Measurements from ENCODE around the gene POLR3GL.
A peak's percentile ranks its signal among the peaks of the same experiment; 100 is the strongest.

Gene POLR3GL

DNA sequence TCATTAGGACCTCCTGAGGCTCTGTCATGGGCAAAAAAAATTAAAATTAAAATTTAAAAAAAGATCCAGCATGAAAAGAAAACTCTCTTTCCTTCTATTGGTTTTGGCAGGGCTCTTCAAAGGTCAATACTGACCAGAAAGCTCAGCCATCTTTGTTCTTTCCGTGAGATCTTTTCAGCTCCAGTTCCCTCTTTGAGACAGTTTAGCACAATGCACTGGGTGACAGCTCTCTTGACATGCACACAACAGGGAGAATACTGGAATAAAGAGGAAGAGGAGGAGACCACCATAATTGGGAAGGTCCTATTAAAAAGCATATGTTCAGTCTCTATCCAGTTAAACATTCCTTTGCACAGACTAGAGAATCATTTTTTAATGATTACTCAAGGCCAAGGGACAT lies 13.0 kb upstream of the POLR3GL start:
- no peak for FAIRE-seq

DNA sequence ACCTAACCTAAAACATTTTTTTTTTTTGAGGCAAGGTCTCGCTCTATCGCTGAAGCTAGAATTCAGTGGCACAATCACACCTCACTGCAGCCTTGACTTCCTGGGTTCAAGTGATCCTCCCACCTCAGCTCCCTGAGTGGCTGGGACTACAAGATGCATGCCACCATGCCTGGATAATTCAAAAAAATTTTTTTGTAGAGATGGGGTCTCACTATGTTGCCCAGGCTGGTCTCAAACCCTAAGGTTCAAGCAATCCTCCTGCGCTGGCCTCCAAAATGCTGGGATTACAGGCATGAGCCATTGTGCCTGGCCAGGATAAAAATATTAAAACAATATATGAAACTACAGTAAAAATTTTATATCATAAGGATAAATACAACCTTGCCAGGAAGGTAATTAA lies 11.6 kb upstream of the POLR3GL start:
- no peak for FAIRE-seq

- FAIRE-seq, result no peak
Measured at GRCh38 chr1:145953861-145954260, 10.6 kb upstream of the POLR3GL start.

DNA sequence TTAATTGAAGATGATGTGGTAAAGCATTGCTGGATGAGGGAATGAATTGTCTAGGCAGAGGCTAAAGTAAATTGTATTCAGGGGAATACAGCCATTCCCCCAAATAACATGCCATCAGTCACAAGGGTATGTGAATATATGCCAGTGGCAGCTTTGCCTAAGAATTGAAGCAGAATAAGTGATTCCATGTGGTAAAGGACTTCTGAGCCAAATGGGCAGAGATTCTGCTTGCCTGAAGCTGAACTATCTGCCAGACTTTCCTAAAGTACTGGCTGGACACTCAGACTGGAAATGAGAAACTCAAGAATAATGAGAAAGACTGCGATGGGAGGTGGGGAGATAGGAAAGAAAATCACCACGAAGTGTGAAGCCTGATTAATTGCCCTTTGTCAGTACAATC lies 9.1 kb upstream of the POLR3GL start:
- FAIRE-seq, result no peak

- no peak for FAIRE-seq
Measured at GRCh38 chr1:145956361-145956760, 8.1 kb upstream of the POLR3GL start.

GRCh38 chr1:145956781-145957442 lies 7.6 kb upstream of the POLR3GL start:
- FAIRE-seq, result no peak

DNA sequence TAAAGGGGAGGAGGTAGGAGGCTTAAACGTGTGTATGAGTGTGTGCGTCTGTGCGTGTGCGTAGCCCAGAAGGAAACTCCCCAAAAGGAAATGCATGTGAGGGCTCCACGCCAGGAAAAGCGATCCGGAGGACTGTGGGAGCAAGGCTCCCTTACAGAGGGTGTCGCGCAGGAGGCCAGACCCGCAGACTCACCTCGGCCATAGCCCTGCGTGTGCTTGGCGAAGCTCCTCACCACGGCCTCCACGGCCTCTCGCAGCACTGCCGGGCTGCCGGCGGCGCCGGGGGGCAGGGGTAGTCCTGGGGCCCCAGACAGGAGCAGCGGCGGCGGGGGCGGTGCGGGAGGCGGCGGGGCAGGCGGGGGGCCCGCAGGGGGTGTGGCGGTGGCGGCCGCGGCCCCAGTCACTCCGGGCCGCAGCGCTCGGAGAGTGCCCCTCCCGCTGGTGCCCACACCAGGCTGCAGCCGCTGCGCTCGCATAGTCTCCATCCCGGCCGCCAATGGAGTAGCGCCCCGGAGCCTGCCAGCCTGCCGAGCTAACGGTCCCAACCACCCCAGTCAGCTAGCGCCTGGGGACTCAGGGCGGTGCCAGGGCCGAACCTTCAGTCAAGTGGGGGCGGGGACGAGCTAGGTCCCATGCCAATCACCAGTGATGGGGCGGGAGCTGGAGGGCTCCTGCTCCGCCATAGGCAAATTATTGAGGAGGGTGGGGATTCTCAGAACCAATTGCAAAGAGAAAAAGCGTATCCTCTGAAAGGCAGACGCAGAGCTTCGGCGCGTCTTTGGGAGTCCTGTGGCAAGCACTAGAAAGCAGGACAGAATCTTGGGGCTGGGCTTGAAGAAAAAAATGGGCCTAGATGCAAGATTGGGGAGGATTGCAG lies 6.8 kb upstream of the POLR3GL start, which contains the start of gene LIX1L:
Gene LIX1L (minus strand): TSS at position 575 of the 877 bp plus-strand sequence. CDS start 90 bp downstream, at position 485.
- peak; percentile 91 for FAIRE-seq

DNA sequence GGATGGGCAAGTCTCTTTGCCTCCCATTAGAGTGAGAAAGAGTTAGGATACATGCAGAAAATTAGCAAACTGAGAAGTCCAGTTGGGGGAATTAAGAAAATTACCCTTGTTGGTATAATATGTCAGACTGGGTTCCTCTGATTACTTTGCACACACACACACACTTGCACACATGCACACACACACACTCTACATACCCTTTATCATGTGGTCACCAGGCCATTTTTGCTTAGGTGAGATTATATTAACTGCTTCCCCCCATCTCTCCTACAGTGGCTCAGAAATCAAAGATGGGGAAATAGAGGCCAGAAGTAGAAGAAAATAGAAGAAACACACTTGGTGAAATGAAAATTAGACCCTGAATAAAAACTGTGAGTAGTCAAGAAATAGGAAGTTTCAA lies 5.8 kb upstream of the POLR3GL start:
- no peak for FAIRE-seq

- FAIRE-seq, result no peak
Measured at GRCh38 chr1:145959333-145959732, 5.2 kb upstream of the POLR3GL start.

GRCh38 chr1:145959957-145960467 lies 4.5 kb upstream of the POLR3GL start:
- FAIRE-seq, result no peak

GRCh38 chr1:145960468-145961108 lies 3.9 kb upstream of the POLR3GL start:
- no peak for FAIRE-seq

DNA sequence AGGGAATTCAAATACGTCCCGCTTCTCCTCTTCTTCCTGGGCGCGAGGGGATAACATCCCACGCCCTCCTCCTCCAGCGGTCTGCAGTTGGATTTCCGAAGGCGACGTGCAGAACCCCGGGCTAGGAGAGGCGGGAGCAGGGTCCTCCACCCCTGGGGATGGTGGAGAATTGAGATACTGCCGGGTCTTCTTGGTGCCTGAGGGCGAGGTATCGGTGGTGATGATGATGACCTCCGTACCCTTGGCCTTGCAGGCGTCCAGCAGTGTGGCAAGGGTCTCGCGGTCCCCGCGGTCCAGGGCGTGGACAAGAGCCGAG lies 3.4 kb upstream of the POLR3GL start:
- no peak for FAIRE-seq

DNA sequence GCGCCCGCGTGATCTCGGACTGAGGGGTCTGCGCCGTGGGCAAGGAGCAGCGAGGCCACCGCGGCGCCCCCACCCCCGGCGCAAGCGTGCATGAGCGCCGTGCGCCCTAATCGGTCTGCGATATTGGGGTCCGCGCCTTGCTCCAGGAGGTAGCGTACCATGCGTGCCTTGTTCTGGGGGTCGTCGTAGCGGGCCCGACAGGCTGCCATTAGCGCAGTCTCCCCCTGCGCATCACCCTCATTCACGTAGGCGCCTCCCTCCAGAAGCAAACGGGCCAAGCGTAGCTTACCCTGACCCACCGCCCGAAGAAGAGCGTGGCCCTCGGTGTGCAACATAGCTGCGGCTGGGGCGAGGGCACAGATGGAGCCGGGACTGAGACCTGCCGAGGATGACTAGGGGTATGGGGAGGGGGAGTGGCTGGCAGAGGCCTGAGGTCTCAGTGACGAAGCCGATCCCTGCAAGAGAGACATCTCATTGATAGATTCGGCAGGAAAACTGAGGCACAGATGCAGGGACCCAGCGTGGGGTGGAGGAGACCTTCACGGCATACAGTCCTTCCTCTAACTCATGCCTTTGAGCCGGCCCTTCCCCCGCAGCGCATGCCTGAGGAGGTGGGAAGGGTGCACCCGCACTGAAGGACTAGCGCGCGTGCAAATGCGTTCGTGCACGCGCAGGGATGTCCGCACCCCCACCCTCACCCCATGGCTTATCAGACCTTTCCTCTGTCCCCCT lies 2.9 kb upstream of the POLR3GL start:
- no peak for FAIRE-seq

GRCh38 chr1:145962157-145963102 lies 2.1 kb upstream of the POLR3GL start:
- FAIRE-seq, result no peak

- FAIRE-seq, result no peak
Measured at GRCh38 chr1:145963265-145964019, 1.0 kb upstream of the POLR3GL start.

- FAIRE-seq, result no peak
Measured at GRCh38 chr1:145965119-145965744, 742 bp downstream of the POLR3GL start.

DNA sequence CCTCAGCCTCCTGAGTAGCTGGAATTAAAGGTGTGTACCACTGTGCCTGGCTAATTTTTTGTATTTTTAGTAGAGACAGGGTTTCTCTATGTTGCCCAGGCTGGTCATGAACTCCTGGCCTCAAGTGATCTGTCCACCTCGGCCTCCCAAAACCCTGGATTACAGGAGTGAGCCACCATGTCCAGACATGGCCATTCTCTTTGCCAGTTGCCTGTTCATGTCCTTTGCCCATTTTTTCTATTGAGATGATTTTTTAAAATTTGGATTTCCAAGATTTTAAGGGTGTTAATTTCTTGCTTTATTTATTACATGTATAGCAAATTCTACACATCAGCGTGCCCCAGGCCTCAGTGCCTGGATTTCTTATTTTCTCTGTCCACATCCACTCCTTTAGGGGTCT lies 2.8 kb downstream of the POLR3GL start:
- FAIRE-seq, result no peak

DNA sequence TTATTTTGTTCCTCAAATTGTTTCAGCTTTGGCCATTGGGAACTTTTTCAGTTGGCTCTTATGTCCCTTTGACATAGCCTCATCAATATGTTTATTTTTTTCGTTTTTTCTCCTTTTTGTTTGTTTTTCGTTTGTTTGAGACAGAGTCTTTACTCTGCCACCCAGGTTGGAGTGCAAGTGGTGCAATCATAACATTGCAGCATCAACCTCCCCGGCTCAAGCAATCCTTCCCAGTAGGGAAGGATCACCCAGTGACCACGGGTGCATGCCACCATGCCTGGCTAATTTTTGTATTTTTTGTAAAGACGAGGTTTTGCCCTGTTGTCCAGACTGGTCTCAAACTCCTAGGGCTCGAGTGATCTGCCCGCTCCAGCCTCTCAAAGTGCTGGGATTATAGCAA lies 8.1 kb downstream of the POLR3GL start:
- no peak for FAIRE-seq

DNA sequence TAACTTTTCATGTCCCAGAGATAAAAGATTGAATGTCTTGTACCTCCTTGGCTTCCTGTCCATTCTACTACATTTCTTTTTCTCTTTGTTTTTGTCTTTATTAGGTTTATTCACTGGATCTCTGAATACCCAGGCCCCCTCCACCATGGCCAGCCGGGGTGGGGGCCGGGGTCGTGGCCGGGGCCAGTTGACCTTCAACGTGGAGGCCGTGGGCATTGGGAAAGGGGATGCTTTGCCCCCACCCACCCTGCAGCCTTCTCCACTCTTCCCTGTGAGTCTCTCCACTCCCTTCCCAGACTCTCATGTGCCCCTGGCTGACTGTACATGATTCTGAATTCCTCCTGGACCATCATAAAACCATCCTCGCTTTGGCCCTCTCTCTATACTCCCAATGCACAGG lies 10.2 kb downstream of the POLR3GL start:
- no peak for FAIRE-seq

- FAIRE-seq, result no peak
Measured at GRCh38 chr1:145975216-145975615, 10.7 kb downstream of the POLR3GL start.

DNA sequence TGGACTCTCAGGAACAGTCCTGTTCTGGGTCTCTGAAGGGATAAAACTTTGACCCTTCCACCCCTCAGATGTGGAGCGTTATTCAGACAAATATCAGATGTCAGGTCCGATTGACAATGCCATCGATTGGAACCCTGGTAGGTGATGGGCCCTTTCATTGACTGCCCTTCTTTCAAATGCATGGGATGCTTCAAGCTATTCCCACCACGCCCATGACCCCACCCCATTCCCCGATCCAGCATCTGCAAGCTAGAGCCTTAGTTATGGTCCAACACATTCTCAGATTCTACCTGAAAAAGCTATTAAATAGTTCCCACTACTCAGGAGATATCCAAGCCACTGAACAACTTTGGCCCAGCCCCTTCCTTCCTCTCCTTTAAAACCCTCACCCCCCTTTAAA lies 12.5 kb downstream of the POLR3GL start:
- no peak for FAIRE-seq
